HFF-Myc (cell line): ENCODE measurements around the gene PTH2R.
"Not testable (repeated sequence)": the region's sequence is repeated elsewhere in the genome, so short reads cannot be mapped to it uniquely, and the experiment has no call there.

Experiments used
- DNase-seq: peaks from one replicate; pipeline ENCODE4 v3.0.0-alpha.2; 2011; ENCODE audit warnings: low read depth; ENCODE audit errors: extremely low read depth
- H3K4me3 ChIP-seq: replicated peaks from 2 replicates; pipeline ENCODE4 v1.5.1; 2011; ENCODE audit warnings: low read depth, mild to moderate bottlenecking, control low read depth, low read length
- CTCF ChIP-seq: IDR thresholded peaks from 2 replicates; pipeline ENCODE4 v1.5.1; 2012; ENCODE audit warnings: mild to moderate bottlenecking, low read depth, low read length, control low read depth; ENCODE audit errors: missing control alignments

Gene PTH2R

GRCh38 chr2:208496129-208496528, 89.5 kb downstream of the PTH2R start:
- DNase-seq: no peak
- no peak overlapping the region for H3K4me3 ChIP-seq
- TF ChIP-seq CTCF: no peak

- TF ChIP-seq CTCF: no peak
- H3K4me3 ChIP-seq: no peak overlapping the region
- no peak for DNase-seq
Observed at GRCh38 chr2:208501206-208501605, 94.6 kb downstream of the PTH2R start.

GRCh38 chr2:208502288-208502687, 95.7 kb downstream of the PTH2R start:
- no peak overlapping the region for H3K4me3 ChIP-seq
- no peak for TF ChIP-seq CTCF
- no peak for DNase-seq

GRCh38 chr2:208505365-208505764, 98.8 kb downstream of the PTH2R start:
- H3K4me3 ChIP-seq, DNase-seq: not testable (repeated sequence)

GRCh38 chr2:208509586-208509985, 103.0 kb downstream of the PTH2R start:
- DNase-seq: no peak
- H3K4me3 ChIP-seq: no peak overlapping the region
- TF ChIP-seq CTCF: no peak

GRCh38 chr2:208511016-208511415, 104.4 kb downstream of the PTH2R start:
- no peak overlapping the region for H3K4me3 ChIP-seq
- DNase-seq: no peak
- no peak for TF ChIP-seq CTCF

- no peak for TF ChIP-seq CTCF
- DNase-seq: no peak
- no peak overlapping the region for H3K4me3 ChIP-seq
Observed at GRCh38 chr2:208511573-208511972, 105.0 kb downstream of the PTH2R start.
